Measurements from ENCODE around the gene FGF5.

Gene FGF5

DNA sequence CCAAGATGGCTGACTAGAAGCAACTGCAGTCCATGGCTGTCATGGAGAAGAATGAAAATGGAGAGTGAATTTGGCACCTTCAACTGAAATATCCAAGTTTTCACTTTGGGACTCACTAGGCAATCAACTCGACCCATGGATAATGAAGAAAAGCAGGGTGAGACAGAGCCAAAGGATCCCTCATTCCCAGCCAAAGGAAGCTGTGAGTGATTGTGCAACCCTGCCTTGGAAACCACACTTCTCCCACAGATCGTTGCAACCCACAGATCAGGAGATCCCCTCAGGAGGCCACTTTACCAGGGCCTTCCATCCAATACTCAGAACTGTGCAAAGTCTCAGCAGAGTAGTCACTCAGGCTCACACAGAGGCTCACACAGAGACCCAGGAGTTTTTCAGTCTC is 73.6 kb downstream of the FGF5 start:
- Histone ChIP-seq H3K36me3 (no peaks in the 10 kb centered on the region), H3K27me3 (ENCODE audit: insufficient read depth, low read depth, severe bottlenecking) (no peaks in the 10 kb centered on the region), H3K9me3 (ENCODE audit: severe bottlenecking) (no peaks in the 10 kb centered on the region), H3K27ac (no peak overlapping the region), H3K4me3 (ENCODE audit: low read depth, low read length) (no peak overlapping the region)
- no peak for DNase-seq
- TF ChIP-seq, protein P1, sequence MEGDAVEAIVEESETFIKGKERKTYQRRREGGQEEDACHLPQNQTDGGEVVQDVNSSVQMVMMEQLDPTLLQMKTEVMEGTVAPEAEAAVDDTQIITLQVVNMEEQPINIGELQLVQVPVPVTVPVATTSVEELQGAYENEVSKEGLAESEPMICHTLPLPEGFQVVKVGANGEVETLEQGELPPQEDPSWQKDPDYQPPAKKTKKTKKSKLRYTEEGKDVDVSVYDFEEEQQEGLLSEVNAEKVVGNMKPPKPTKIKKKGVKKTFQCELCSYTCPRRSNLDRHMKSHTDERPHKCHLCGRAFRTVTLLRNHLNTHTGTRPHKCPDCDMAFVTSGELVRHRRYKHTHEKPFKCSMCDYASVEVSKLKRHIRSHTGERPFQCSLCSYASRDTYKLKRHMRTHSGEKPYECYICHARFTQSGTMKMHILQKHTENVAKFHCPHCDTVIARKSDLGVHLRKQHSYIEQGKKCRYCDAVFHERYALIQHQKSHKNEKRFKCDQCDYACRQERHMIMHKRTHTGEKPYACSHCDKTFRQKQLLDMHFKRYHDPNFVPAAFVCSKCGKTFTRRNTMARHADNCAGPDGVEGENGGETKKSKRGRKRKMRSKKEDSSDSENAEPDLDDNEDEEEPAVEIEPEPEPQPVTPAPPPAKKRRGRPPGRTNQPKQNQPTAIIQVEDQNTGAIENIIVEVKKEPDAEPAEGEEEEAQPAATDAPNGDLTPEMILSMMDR (IDR thresholded peaks at IDR 0.05; ENCODE audit: low read depth, low read length): no peak

All from WERI-Rb-1 (cell line).